ENCODE data around the gene CYB561D1.

DNA sequence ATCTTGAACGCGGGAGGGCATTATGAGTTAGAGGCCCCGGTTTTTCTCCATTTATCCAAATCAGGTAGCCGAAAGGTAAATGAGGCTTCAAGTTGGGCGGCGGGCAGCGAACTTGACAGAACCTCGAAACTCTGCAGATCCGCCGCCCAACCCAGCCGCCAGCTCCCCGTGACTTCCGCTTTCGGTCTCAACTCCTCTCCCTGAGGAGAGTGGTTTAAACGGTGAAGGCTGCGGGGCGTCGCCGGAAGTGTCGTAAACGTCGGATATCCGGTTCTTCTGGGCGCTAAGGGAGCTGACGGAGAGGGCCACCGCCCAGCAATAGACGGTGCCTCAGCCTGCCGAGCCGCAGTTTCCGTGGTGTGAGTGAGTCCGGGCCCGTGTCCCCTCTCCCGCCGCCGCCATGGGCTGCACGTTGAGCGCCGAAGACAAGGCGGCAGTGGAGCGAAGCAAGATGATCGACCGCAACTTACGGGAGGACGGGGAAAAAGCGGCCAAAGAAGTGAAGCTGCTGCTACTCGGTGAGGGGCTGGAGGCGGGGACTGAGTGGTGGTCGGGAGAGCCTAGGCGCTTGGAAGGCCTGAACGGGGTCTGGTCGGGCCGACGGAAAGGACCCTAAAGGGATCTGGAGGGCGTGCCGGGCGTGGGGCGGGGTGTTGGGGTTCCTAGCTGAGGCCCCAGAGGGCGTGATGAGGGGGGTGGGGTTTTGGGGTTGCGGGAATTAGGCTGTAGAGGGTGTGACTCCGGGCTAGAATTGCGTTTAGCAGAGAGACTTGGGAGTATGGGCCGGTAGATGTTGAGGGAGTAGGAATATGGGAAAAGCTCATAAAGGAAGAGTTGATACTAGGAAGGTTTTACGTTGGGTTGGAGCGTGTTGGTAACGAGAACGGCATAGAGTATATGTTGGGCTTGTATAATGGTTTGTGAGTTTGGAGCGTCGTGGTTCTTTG is 54.7 kb downstream of the CYB561D1 start, which contains the start of gene GNAI3:
- TF ChIP-seq EGR1 (IDR thresholded peaks at IDR 0.05; ENCODE audit: low read depth in 2 of 2) (peak in 1 of 2 donors; percentile 73), CTCF (IDR thresholded peaks at IDR 0.05; ENCODE audit: low read depth, low read length, missing input control) (no peak), TAF1 (conservative IDR thresholded peaks at IDR 0.05) (peak; percentile 86), RAD21 (IDR thresholded peaks at IDR 0.05) (peak; percentile 50 to 61), SP1 (IDR thresholded peaks at IDR 0.05) (peak; percentile 38), FOXA1 (IDR thresholded peaks at IDR 0.05) (no peak), GABPA (IDR thresholded peaks at IDR 0.05 in 1 of 2, conservative IDR thresholded peaks at IDR 0.05 in 1 of 2) (peak; percentile 94 to 99)
- TF ChIP-seq, protein P1, sequence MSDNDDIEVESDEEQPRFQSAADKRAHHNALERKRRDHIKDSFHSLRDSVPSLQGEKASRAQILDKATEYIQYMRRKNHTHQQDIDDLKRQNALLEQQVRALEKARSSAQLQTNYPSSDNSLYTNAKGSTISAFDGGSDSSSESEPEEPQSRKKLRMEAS (IDR thresholded peaks at IDR 0.05) = peak; percentile 79
- TF ChIP-seq, protein P2, sequence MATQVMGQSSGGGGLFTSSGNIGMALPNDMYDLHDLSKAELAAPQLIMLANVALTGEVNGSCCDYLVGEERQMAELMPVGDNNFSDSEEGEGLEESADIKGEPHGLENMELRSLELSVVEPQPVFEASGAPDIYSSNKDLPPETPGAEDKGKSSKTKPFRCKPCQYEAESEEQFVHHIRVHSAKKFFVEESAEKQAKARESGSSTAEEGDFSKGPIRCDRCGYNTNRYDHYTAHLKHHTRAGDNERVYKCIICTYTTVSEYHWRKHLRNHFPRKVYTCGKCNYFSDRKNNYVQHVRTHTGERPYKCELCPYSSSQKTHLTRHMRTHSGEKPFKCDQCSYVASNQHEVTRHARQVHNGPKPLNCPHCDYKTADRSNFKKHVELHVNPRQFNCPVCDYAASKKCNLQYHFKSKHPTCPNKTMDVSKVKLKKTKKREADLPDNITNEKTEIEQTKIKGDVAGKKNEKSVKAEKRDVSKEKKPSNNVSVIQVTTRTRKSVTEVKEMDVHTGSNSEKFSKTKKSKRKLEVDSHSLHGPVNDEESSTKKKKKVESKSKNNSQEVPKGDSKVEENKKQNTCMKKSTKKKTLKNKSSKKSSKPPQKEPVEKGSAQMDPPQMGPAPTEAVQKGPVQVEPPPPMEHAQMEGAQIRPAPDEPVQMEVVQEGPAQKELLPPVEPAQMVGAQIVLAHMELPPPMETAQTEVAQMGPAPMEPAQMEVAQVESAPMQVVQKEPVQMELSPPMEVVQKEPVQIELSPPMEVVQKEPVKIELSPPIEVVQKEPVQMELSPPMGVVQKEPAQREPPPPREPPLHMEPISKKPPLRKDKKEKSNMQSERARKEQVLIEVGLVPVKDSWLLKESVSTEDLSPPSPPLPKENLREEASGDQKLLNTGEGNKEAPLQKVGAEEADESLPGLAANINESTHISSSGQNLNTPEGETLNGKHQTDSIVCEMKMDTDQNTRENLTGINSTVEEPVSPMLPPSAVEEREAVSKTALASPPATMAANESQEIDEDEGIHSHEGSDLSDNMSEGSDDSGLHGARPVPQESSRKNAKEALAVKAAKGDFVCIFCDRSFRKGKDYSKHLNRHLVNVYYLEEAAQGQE (IDR thresholded peaks at IDR 0.05) = peak; percentile 82
